GM12878 (cell line): ENCODE data around the gene TOMT. TPM values are rescaled to one million over a fixed set of nuclear protein-coding genes. Genes with fewer than 3 reads are reported as not detected.
"Not testable (repeated sequence)": the region's sequence is repeated elsewhere in the genome, so short reads cannot be mapped to it uniquely, and the experiment has no call there.

Experiments used
- ATAC-seq: fragments of 200-7000 bp; cut with Tn5 transposase; 3 replicates; pipeline ENCODE4 v1.9.1; 2020; ENCODE audit warnings: mild to moderate bottlenecking, moderate library complexity
- BruUV-seq: library from RNA; stranded (reverse); fragments of 400-500 nt; replicated peaks from 2 replicates; lab custom pipeline; 2021; lab: Mats Ljungman, UMichigan
- CTCF ChIA-PET: fragments of 300-600 bp; sonication (Branson Sonifier 250); formaldehyde crosslinking; extraction: SDS; loops from one replicate; lab custom pipeline; 2021; ENCODE audit warnings: inconsistent platforms; lab: Yijun Ruan, JAX
- POLR2A ChIA-PET: fragments of 350-600 bp; formaldehyde crosslinking; extraction: SDS; loops from one replicate; lab custom pipeline; 2021; ENCODE audit warnings: inconsistent platforms; lab: Charles Lee
- RAD21 ChIA-PET: fragments of 300-600 bp; sonication (Branson Sonifier 250); formaldehyde crosslinking; loops from one replicate; lab custom pipeline; 2023; ENCODE audit warnings: antibody characterized with exemption; ENCODE audit not compliant: unreplicated experiment; lab: Charles Lee
- SMC1A ChIA-PET: fragments of 300-600 bp; sonication (Branson Sonifier 250); formaldehyde crosslinking; loops from one replicate; lab custom pipeline; 2023; ENCODE audit not compliant: unreplicated experiment, uncharacterized antibody; lab: Charles Lee
- DNase-seq: peaks from one replicate; pipeline ENCODE4 v3.0.0-alpha.2; 2011; ENCODE audit warnings: low read depth, low spot score
- FAIRE-seq: peaks from 3 replicates; lab custom pipeline; 2011; peaks lifted over from hg19 to GRCh38; lab: Jason Lieb, UNC
- H2AFZ ChIP-seq: 2 replicates; pipeline ENCODE4 v1.6.0; 2011; ENCODE audit warnings: low read depth, low read length, control low read depth; ENCODE audit not compliant: control insufficient read depth
- H3K27ac ChIP-seq: 2 replicates; pipeline ENCODE4 v1.5.1; 2011; ENCODE audit warnings: control low read depth; ENCODE audit not compliant: control insufficient read depth, insufficient read depth
- H3K27me3 ChIP-seq, 2 experiments: replicated peaks in 1 of 2; 2 replicates each; pipeline versions ENCODE4 v1.6.0 to v1.6.1; 2011; ENCODE audit warnings: low read length in 1 of 2; ENCODE audit not compliant: control insufficient read depth in 2 of 2, insufficient read depth in 2 of 2
- H3K36me3 ChIP-seq, 2 experiments: 2 replicates each; pipeline ENCODE4 v1.5.1; 2011; ENCODE audit warnings: low read length in 1 of 2; ENCODE audit not compliant: control insufficient read depth in 2 of 2, insufficient read depth in 2 of 2
- H3K4me1 ChIP-seq: 2 replicates; pipeline ENCODE4 v1.6.1; 2011; ENCODE audit warnings: mild to moderate bottlenecking, low read length, moderate library complexity, mixed read lengths; ENCODE audit not compliant: control insufficient read depth, insufficient read depth
- H3K4me2 ChIP-seq: 2 replicates; pipeline ENCODE4 v1.6.0; 2011; ENCODE audit warnings: control low read depth; ENCODE audit not compliant: control insufficient read depth, insufficient read depth
- H3K4me3 ChIP-seq: fragments of 200-600 bp; sonication (generic); 2 replicates; pipeline ENCODE4 v1.5.1; 2016
- H3K79me2 ChIP-seq: 2 replicates; pipeline ENCODE4 v1.6.0; 2011; ENCODE audit warnings: low read length; ENCODE audit not compliant: control insufficient read depth, insufficient read depth
- H3K9ac ChIP-seq: 2 replicates; pipeline ENCODE4 v1.8.0; 2011; ENCODE audit warnings: low read length, control low read depth, mixed read lengths; ENCODE audit not compliant: control insufficient read depth, insufficient read depth
- H3K9me3 ChIP-seq: replicated peaks from 3 replicates; pipeline ENCODE4 v1.5.1; 2011; ENCODE audit warnings: mild to moderate bottlenecking, low read length; ENCODE audit not compliant: control insufficient read depth, insufficient read depth
- H4K20me1 ChIP-seq: 2 replicates; pipeline ENCODE4 v1.6.0; 2011; ENCODE audit not compliant: control insufficient read depth, insufficient read depth
- BCL3 ChIP-seq: IDR thresholded peaks from 2 replicates; pipeline ENCODE4 v1.6.1; 2011; ENCODE audit warnings: borderline replicate concordance, low read depth, mild to moderate bottlenecking, moderate library complexity, low read length; ENCODE audit not compliant: insufficient read depth, poor library complexity, severe bottlenecking
- FOS ChIP-seq: IDR thresholded peaks from 3 replicates; pipeline ENCODE4 v1.6.1; 2011; ENCODE audit warnings: borderline replicate concordance; ENCODE audit not compliant: insufficient read length; ENCODE audit errors: extremely low read depth
- GATAD2B ChIP-seq: fragments of 450-650 bp; conservative IDR thresholded peaks from 2 replicates; pipeline ENCODE4 v1.6.1; 2017; ENCODE audit warnings: low read depth, mild to moderate bottlenecking, moderate library complexity
- HDAC2 ChIP-seq: fragments of 200-600 bp; sonication (generic); IDR thresholded peaks from 2 replicates; pipeline ENCODE4 v1.6.1; 2017
- MEF2A ChIP-seq: IDR thresholded peaks from 2 replicates; pipeline ENCODE4 v1.6.1; 2011; ENCODE audit warnings: low read depth, mild to moderate bottlenecking, low read length, moderate library complexity; ENCODE audit not compliant: insufficient read depth
- SUPT20H ChIP-seq: IDR thresholded peaks from 2 replicates; pipeline ENCODE4 v1.6.1; 2011; ENCODE audit warnings: low read depth, mild to moderate bottlenecking, low read length, moderate library complexity, borderline replicate concordance; ENCODE audit not compliant: control insufficient read depth
- WGBS: methylation state at CpG from one replicate; pipeline ENCODE4 v1.1.6; 2016; ENCODE audit warnings: low lambda C conversion rate; ENCODE audit not compliant: insufficient replicate concordance, insufficient coverage; ENCODE audit errors: missing lambda C conversion rate; 5-methylcytosine and 5-hydroxymethylcytosine counted together
- in situ Hi-C: fragments of 300-500 bp; cut with MboI; formaldehyde crosslinking; loops from 9 replicates; pipeline ENCODE4 v1.14.3; 2018; ENCODE audit warnings: mixed read lengths
- intact Hi-C: fragments of 100-400 bp; cut with micrococcal nuclease; formaldehyde crosslinking; loops from one replicate; pipeline ENCODE4 v1.14.2; 2022; ENCODE audit not compliant: unreplicated experiment
- polyA plus RNA-seq, 11 experiments: library from polyadenylated mRNA; depleted of rRNA in 4 of 11; unstranded in 6 of 11; stranded (reverse) in 5 of 11; fragments of >200 nt; fragmentation: Nextera tagmentation in 4 of 11; fragmentation: Illumina TruSeq in 1 of 11; extraction: Ambion mirVana in 4 of 11; extraction: Trizol in 1 of 11; gene quantifications; 1 replicate in 1 of 11; 2 replicates in 10 of 11; pipeline versions ENCODE4 v1.2.1 to v1.2.3, GENCODE V29; 2011 to 2016; ENCODE audit warnings: inconsistent platforms in 2 of 11, missing spikeins in 2 of 11, low read depth in 1 of 11
- total RNA-seq, 4 experiments: library from RNA; depleted of rRNA in 3 of 4; stranded (reverse); fragments of >200 nt in 3 of 4; fragmentation: Illumina TruSeq in 1 of 4; extraction: Trizol in 1 of 4; gene quantifications; 2 replicates each; pipeline versions ENCODE4 v1.2.1 to v1.2.3, GENCODE V29; 2013 to 2021

The TOMT gene
- total and polyA plus RNA-seq, 10 of the 15 experiments (the other 5 are each of a cell fraction or from before 2014, with no cell fraction given) = not detected

DNA sequence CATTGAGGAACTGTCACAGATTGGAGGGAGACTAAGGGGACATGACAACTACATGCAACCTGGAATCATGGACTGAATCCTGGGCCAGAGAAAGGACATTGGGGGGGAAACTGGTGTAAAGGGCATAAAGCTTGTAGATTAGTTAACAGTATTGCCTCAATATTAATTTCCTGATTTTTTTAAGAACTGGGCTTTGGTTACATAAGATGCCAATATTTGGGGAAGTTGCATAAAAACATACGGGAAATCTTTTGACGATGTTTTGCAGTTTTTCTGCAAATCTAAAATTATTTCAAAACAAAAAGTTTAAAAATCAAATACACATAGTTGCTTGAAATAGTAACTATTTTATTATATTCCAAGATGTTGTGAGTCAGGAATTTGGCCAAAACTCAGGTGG is 26.9 kb downstream of the TOMT start:
- intact Hi-C loops = no loop called here
- no peaks in the 10 kb centered on the region for H4K20me1 ChIP-seq
- in situ Hi-C loops = no loop called here
- H2AFZ ChIP-seq = no peak overlapping the region
- 0% methylated on average over 2 of the region's 2 CpGs for WGBS
- CTCF ChIA-PET = no interaction called here
- POLR2A ChIA-PET = no interaction called here
- ATAC-seq (no peak), DNase-seq (no peak), FAIRE-seq (no peak)
- H3K27ac ChIP-seq = no peak overlapping the region
- RAD21 ChIA-PET = no interaction called here
- TF ChIP-seq HDAC2 = no peak
- no peak for TF ChIP-seq SUPT20H
- TF ChIP-seq FOS = no peak
- no peak for TF ChIP-seq BCL3
- no peak for TF ChIP-seq MEF2A
- TF ChIP-seq GATAD2B = no peak
- H3K27me3 ChIP-seq = no peaks in the 10 kb centered on the region
- H3K4me2 ChIP-seq = no peak overlapping the region
- no peak overlapping the region for H3K4me3 ChIP-seq
- H3K9me3 ChIP-seq = peaks cover 4% of the 10 kb centered on the region; the same call in 2 of the 3 replicates
- H3K4me1 ChIP-seq = no peaks in the 10 kb centered on the region
- SMC1A ChIA-PET = no interaction called here
- no peaks in the 10 kb centered on the region for H3K36me3 ChIP-seq
- no peaks in the 10 kb centered on the region for H3K79me2 ChIP-seq
- BruUV-seq = no TSS peak
- H3K9ac ChIP-seq = no peak overlapping the region

- H3K27ac ChIP-seq, POLR2A ChIA-PET, H4K20me1 ChIP-seq, H3K4me1 ChIP-seq, H3K36me3 ChIP-seq, H3K4me3 ChIP-seq, H3K9me3 ChIP-seq, H3K27me3 ChIP-seq, in situ Hi-C loops, H3K79me2 ChIP-seq, RAD21 ChIA-PET, H3K9ac ChIP-seq, BruUV-seq, DNase-seq, ATAC-seq, H2AFZ ChIP-seq, H3K4me2 ChIP-seq, intact Hi-C loops, FAIRE-seq: not testable (repeated sequence)
- CTCF ChIA-PET = interaction anchor here (1.2 to 1.5 kb wide), 2 partner anchors 9 to 336 kb away, joined by 3 to 5 read pairs; no protein-coding TSS in a partner anchor
- SMC1A ChIA-PET = interaction anchor here (1.0 kb wide), 1 partner anchor 9 kb away, joined by 3 read pairs; no protein-coding TSS in a partner anchor
- WGBS = 75% methylated on average over 4 of the region's 4 CpGs
Measured at GRCh38 chr11:72135473-72135872, 29.7 kb downstream of the TOMT start, which contains the start of gene FOLR3. Gene FOLR3, plus strand, starts transcription at chr11:72135725. Its CDS starts 228 bp downstream, at chr11:72135953.
